GM19025 (cell line): ENCODE data around the gene ABCC10.
"Not testable (repeated sequence)": the region's sequence is repeated elsewhere in the genome, so short reads cannot be mapped to it uniquely, and the experiment has no call there.

Experiments
- ATAC-seq: cut with Tn5 transposase; IDR thresholded peaks from one replicate; pipeline ENCODE4 v1.9.1; 2021; ENCODE audit warnings: mild to moderate bottlenecking, low read depth, moderate library complexity; ENCODE audit not compliant: unreplicated experiment

Gene ABCC10

GRCh38 chr6:43436577-43437282 is 9.4 kb downstream of the ABCC10 start:
- no peak for ATAC-seq

DNA sequence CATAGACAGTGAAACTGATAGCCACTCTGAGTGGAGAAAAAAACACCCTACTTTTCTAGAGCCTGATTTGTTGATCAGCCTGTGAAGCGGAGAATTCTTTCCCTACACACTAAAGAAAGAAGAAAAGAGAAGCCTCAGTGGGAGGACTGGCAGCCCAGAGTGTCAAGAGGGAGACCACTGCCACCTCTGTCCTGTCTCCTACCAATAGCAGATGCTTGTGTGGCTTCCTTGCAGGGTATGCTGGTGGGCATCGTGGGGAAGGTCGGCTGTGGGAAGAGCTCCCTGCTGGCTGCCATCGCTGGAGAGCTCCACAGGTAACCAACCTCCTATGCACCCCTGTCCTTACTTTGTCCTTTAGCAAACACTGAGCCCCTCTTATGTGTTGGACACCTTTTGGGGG is 10.4 kb downstream of the ABCC10 start:
- no peak for ATAC-seq

DNA sequence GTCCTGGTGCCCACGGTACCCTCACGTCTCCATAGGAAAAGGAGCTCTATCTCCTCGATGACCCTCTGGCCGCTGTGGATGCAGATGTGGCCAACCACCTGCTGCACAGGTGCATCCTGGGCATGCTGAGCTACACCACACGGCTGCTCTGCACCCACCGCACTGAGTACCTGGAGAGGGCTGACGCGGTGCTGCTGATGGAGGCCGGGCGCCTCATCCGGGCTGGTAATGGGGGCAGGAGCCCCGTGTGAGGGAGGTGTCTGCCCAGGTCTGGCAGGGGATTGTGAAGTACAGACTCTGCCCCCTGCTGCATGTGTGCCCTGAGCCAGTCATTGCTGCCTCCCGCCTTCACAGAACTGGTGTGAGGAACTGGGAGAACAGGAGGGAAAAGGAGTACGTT is 15.6 kb downstream of the ABCC10 start:
- no peak for ATAC-seq

GRCh38 chr6:43444036-43444435 is 16.7 kb downstream of the ABCC10 start:
- no peak for ATAC-seq

- no peak for ATAC-seq
Observed at GRCh38 chr6:43444582-43444981, 17.2 kb downstream of the ABCC10 start.

GRCh38 chr6:43445576-43445975 is 18.2 kb downstream of the ABCC10 start:
- ATAC-seq = no peak

DNA sequence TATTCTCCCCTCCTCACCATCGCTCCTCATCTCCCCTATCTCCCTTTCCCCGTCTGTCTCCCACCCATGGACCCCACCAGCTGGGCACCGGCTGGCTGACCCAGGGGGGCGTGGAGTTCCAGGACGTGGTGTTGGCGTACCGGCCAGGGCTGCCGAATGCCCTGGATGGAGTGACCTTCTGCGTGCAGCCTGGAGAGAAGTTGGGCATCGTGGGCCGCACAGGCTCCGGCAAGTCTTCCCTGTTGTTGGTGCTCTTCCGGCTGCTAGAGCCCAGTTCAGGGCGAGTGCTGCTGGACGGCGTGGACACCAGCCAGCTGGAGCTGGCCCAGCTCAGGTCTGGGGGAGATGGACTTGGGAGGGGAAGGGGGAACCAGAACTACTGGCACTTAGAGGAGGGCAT is 20.3 kb downstream of the ABCC10 start:
- no peak for ATAC-seq

- no peak for ATAC-seq
Observed at GRCh38 chr6:43448916-43449315, 21.6 kb downstream of the ABCC10 start.

- no peak for ATAC-seq
Observed at GRCh38 chr6:43450699-43451131, 23.4 kb downstream of the ABCC10 start.

GRCh38 chr6:43451348-43451747 is 24.0 kb downstream of the ABCC10 start:
- no peak for ATAC-seq

DNA sequence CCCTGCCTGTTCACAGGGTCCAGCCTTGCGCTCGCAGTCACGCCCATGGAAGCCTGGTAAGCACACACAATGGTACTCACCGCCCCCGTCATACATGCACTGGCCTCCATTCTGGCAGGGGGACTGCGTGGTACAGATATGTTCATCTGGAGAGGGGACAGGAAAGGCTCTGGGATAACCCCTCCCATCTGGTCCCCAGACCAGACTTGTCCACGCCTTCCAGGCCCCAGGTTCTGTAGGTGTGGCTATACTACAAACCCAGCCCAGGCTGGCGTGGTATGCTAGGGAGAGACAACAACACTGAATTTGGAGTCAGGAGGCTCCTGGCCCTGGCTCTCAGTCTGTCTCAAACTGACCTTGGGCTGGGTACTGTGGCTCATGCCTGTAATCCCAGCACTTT is 24.6 kb downstream of the ABCC10 start:
- no peak for ATAC-seq

GRCh38 chr6:43452896-43453295 is 25.6 kb downstream of the ABCC10 start:
- no peak for ATAC-seq

DNA sequence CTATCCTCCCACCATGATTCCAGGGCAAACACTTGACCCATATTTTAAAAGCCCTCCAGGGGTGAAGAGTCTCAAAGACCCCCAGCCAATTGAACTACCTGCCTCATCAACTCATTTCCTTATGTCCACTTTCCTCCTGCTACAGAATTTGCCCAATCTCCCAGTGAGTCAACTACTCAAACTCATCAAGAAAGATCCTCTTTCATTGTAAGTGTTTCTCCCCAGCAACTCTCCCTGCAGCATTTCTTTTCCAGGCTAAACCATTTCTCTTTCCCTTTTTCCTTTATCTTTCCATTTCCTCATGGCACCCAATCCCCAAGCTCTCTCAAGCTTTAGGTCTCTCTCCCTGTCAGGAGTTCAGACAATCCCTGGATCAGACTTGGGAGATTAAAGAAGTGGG is 26.5 kb downstream of the ABCC10 start:
- no peak for ATAC-seq

- ATAC-seq = no peak
Observed at GRCh38 chr6:43454290-43454695, 27.0 kb downstream of the ABCC10 start.

- ATAC-seq = no peak
Observed at GRCh38 chr6:43454696-43455530, 27.6 kb downstream of the ABCC10 start.

DNA sequence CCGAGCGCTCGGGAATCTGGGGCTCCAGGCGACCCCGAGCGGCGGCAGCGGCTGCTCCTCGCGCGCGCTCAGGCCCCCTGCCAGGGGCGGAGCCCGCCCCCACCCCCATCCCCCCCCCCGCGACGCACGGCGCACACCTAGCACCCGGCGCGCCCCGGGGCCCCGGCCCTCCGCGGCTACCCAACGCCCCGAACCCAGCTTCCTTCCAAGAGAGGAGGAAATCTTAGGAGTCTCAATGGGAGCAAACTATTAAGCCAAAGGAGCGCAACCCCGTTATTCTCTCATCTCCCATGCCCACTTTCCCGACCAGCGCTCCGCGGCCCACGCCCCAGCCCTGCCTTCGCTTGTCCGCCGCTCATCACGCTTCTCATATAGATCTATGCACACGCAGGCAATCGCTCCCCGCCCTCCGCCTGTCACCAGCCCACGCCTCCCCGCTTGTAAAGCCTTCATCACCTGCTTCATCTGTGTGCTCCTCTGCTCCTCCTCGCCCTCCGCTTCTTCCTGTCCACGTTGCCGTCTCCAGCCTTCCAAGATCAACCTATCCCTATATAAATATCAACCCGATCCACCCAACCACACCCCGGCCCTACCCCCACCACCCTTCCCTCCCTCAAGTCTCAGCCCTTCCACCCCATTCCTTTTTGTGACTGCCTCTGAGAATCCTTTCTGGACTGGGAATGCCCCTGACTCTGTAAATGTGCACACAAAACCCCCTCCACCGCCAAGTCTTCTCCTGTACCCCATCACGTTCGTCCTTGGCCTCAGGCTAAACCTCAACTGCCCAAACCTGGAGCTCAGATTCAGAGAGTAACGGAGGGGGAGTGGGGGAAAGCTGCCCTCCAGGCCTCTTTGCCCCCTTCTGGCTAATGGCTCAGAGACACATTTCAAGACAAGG is 28.4 kb downstream of the ABCC10 start, which contains the start of gene DLK2:
DLK2 (minus strand) TSS at position 18 of the 898 bp plus-strand sequence. CDS start 723 bp downstream, outside the sequence.
- ATAC-seq = no peak

- no peak for ATAC-seq
Observed at GRCh38 chr6:43457643-43458042, 30.3 kb downstream of the ABCC10 start.

DNA sequence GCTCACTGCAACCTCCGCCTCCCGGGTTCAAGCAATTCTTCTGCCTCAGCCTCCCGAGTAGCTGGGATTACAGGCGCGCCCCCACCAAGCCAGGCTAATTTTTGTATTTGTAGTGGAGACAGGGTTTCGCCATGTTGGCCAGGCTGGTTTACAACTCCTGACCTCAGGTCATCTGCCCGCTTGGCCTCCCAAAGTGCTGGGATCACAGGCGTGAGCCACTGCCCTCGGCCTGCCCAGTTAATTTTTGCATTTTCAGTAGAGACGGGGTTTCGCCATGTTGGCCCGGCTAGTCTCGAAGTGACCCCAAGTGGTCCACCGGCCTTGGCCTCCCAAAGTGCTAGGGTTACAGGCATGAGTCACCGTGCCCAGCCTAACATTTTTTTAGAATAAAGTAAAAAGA is 30.8 kb downstream of the ABCC10 start:
- ATAC-seq = not testable (repeated sequence)

- no peak for ATAC-seq
Observed at GRCh38 chr6:43459535-43459934, 32.2 kb downstream of the ABCC10 start.

DNA sequence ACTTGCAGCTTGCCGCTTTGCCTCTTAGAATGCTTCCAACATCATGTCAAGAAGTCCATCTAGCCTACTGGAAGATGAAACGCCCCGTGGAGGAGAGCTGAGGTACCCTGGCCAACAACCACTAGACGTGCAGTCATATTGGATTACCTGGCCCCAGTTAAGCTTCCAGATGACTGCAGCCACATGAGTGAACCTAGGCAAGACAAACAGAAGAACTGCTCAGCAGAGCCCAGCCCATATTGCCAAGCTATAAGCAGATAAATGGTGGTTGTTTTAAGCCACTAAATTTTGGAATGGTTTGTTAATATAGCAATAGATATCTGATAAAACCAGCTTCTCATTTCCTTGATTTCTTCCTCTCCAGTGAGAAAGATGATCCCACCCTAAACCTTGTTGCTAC is 32.7 kb downstream of the ABCC10 start:
- no peak for ATAC-seq

- no peak for ATAC-seq
Observed at GRCh38 chr6:43461936-43462335, 34.6 kb downstream of the ABCC10 start.
